HG03060 (cell line): ENCODE measurements around the gene ITGB6.

Experiments used
- ATAC-seq: cut with Tn5 transposase; IDR thresholded peaks from one replicate; pipeline ENCODE4 v1.9.1; 2021; ENCODE audit warnings: low read depth, moderate number of reproducible peaks; ENCODE audit not compliant: unreplicated experiment

Gene ITGB6

DNA sequence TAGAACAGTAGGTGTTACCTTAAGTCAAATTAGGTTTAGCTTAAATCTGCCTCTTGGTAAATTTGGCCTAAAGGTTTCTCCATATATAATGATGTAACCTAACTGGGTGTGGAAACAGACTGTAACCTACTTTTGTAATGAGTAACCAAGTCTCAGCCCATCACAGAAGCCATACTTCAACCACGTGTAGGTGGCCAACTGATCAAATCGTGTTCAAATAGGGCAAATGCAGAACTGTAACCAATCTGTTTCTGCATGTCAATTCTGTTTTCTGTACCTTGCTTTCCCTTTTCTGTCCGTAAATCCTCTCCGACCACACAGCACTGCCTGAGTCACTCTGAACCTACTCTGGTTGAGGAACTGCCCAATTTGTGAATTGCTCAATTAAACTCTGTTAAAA is 103.7 kb downstream of the ITGB6 start:
- no peak for ATAC-seq

DNA sequence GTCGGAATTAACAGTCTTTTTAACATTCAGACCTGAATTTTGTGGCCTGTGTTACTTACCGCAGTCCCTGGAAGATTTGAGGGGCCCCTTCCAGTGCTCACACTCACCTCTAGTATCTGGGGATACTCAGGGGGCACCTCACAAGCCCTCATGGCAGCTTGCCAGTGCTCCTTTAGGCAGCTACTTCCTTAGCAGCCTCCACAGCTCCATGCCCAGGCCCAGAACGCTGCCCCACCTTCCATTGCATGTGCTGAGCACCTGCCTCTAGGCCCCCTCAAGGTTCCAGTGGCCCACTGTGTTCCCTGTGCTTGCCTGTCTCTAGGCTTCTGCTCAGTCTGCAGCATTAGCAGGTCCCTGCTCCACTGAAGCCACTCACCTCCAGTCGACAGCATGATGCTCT is 107.6 kb downstream of the ITGB6 start:
- no peak for ATAC-seq

DNA sequence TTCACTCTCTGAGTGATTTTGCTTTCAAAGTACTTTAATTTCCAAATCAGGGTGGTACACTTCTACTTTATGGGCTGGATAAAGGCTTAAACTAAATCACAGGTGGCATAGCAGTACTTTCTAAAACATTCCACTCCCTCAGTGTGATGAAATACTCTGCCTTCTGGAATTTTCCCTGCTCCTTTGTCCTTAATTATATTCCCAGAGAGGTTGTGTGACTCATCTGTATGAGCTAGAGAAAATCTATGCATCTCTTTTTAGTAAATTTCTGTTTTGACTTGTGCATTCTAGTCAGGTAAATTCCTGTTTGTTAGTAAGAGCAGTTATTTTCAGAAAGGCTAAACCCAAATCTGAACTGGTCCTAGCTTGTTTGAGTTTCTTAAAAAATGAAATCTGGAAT is 108.7 kb downstream of the ITGB6 start:
- ATAC-seq, result no peak

DNA sequence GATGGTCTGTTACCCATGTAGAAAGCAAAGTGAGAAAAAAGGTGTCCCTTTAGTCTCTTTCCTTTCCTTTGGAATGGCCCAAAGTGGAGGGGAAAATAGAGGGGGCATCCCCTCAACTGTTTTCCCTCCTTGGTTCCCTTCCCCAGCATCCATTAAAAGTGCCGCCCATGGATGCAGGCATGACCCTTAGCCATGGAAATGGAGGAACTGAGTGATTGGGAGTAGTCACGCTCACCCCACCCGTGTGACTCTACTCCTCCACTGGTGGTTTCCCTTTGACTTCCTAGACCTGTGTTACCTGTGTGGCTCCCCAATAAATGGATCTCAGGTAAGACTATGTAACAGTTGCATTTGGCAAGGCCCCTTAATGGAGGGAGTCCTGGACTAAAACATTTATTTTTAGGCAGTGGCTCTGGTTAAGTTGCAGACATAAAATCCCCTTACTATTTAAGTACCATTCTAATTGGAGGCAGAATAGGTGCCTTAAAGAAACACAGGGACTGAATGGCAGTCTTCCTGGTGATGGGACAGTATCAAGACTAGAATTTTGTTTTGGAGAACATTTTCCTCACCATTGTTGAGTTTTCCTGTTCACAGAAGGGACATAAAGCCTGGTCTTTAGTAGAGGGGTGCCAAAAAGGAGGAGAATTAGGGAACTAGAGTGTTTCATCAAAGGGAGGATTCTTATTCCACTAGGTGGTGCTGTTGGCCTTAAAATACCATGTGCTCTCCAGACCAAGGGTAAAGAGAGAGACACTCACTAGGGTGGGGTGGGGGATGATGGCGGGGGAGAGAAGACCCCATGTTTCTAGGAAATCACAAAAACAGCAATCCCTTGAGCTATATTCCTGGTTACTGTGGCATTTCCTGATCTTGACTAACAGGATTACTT is 112.0 kb downstream of the ITGB6 start:
- ATAC-seq, result no peak

DNA sequence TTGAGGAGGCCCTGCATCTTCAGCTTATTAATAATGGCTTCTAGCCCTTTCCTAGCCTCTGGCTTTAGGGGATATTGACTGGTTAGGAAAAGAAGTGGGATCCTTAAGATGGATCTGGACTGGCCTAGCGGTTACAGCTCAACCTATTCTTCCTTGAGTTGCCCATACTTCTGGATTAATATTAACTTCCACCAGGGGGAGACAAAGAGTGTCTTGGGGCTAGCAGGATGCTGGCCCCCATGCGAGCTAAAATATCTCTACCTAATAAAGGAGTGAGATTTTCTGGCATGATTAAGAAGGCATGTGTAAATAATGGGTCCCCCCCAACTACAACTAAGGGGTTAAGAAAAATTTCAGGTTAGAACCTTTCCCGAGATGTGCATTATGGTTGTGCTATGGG is 114.4 kb downstream of the ITGB6 start:
- no peak for ATAC-seq

DNA sequence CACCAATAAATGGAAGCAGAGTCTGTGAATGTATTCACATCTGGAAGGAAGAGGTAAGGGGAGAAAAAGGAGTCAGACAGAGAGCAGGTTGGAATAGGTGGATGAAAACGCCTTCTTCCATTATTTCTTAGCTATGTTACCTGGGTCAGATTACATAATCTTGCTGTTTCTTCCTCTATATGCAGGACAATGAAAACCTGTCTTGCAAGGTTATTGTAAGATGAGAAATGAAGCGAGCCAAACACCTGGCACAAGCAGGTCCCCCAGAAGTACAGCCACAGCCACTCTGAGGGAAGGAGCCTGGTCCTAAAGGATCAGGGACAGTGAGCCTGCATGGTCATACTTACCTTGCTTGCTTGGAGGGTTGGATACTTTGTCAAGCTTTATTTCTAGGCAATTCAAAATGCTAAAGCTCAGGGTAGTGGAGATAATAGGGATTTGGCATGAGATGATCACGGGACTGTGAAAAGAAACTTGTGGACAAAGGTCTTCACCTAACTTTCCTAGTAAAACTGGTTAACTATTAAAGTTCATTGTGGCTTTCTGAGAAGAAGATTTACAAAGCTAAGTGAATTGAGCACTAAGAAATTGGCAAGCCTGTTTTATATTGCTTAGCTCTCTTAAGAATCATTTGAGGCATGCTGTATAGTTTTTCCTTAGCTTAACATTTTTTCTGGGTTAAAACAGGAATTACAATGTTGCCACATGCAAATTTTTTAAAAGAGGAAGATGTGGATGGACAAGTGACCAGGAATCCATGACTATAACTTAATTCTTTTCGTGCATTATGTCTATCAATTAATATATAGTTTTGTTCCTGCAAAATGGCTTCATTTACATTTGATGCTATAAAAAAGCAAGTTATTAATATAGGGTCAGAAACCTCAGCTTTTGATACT is 121.9 kb downstream of the ITGB6 start:
- no peak for ATAC-seq

DNA sequence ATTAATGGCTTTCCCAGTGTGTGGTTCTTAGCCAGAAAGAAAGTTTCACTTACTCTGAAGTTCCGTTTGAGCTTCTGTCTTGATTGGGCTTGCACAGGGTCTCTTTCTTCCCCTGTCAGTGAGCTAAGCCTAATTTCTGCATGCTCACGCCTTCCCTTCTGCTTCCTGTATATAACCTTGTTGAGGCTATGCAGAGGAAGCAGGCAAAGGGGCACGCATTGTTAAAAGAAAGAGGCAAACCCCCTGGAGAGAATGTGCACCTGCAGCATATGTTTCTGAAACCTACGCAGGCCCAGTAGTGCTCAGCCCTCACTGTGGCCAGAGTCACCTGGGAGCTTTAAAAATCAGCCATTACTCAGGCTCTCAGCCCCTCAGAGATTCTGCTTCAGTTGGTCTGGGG is 123.2 kb downstream of the ITGB6 start:
- ATAC-seq, result no peak

DNA sequence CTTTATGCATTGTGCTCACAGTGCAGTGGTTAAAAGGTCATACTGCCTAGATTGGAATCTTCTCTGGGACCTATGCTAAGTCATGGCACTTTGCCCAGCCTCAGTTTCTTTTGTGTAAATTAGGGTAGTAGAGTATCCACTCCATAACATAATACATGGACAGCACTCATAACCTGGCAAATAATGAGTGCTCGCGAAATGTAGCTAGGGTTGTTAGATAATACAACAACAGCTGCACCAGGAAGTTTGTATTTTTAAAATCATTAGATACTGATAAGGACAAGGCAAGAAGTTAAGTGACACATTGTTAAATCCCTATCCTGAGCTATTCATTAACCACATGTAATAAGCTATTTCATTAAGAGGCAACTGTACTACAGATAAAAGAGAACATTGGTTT is 123.8 kb downstream of the ITGB6 start:
- no peak for ATAC-seq

DNA sequence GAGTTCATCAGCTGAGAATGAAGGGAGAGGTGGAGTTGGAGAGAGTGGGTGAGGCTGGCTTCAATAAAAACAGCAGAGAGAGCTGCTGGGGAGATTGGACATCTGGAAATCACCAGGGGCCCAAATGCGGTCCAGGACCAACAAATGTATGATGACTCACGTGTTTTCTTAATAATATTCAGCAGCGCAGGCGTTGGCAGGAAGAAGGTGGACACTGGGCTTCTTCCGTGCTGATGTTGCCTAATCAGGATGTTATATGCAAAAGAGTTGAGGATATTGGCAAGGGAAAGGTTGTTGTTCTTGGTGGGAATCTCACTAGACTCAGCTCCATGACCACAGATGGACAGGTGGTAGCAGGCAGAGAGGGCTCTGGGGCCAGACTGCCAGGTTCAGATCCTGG is 124.9 kb downstream of the ITGB6 start:
- ATAC-seq, result no peak

DNA sequence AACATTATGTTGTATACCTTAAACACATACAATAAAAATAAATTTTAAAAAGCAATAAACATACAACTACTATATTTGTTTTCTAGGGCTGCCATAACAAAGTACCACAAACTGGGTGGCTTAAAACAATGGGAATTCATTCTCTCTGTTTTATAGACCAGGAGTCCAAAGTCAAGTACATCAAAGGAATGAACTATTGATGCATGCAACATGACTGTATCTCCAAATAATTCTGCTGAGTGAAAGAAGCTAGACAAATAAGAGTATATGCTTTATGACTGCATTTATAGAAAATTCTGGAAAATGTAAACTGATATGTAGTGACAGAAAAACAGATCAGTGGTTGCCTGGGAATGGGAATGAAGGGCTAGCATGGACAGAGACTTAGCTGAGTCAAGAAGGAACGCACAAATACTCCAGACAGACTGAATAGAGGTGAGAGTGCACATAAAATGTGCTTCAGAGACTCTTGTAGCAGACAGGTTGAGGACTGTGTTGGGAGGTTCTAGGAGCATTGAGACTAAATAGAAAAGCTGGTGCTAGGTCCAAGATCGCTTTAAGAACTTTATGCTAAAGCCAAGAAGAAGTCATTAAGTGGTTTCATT is 126.7 kb downstream of the ITGB6 start:
- ATAC-seq, result no peak

DNA sequence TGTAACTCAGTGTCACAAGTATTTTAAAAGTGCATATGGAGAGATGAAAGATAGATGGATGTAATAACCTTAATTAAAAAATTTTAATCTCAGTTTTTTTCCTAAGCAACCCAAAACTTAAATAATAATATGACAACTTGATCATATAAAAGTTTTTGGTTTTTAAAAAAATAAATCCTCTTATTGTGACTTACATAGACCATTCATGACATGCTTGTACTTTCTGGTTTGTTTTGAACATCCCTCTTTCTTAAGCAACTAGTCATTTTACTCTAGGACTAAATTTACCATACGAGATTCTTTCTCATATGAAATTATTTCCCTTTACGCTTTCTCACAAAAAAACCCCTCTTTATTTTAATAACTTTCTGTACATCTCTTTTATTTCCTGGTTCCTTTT is 131.2 kb downstream of the ITGB6 start:
- no peak for ATAC-seq

DNA sequence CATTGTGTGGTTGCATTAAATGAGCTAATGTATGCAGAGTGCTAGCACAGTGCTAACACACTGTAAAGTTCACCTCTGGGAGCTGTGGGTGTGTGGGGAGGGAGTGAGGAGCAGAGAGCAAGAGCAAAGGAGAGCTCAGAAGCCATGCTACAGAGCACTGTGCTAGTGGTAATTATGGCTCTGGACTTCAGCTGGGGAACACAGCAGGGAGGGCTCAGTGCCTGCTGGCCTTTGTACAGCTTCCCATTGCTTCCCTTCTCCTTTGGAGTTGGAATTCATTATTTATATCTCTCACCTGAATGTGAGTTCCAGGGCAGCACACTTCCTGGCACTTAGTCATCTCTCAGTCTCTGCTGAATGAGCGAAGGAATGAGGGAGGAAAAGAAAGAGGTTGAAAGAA is 135.2 kb downstream of the ITGB6 start:
- no peak for ATAC-seq

DNA sequence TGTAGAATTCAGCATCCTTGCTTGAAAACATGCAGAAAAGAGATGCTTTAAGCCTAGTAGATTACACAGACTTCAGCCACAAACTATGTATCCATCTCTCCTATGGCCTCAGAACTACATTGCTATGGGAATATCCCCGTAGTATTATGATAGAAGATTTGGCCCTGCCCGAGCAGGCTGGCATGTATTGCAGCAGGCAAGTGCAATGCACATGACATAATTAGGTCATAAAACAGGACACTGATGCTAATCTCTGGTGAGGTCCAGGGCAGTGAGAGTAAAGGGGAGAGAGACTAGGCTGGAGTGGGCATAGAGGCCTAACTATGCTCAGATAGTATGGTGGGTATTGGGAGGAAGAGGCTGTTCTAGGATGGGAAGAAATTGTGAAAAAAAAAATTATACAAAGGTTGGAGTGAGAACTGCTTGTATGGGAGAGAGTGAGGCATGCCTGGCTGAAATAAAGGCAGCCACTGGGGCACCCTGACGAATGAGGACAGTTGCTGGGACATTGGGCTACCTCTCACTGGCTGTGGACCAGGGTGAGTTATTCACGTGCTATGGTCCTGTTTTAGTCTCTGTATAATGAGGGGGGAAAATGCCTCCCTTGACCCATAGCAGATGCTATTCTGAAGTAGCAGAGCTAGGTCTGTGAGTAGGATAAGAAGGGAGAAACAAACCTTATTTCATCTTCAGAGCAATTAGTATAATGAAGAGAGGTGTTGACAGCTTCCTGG is 136.0 kb downstream of the ITGB6 start:
- ATAC-seq, result no peak

DNA sequence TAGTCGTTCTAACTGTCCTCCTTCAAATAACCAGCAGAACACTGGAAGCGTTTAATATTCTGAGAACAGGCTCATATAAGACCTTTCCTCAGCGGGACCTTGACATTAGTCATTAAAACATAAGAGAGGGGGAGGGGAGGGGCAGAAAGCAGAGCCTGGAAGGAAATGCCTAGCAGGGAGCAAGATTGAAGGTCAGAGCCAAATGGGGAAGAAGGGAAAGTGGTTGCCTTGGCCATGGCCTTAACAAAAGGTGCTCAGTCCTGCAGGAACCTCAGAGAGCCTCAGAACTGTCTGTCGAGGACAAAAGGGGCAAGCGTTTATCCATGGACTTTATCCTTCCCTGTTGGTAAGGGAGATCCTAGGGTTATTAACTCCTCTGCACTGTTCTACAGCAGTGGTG is 136.8 kb downstream of the ITGB6 start:
- no peak for ATAC-seq

DNA sequence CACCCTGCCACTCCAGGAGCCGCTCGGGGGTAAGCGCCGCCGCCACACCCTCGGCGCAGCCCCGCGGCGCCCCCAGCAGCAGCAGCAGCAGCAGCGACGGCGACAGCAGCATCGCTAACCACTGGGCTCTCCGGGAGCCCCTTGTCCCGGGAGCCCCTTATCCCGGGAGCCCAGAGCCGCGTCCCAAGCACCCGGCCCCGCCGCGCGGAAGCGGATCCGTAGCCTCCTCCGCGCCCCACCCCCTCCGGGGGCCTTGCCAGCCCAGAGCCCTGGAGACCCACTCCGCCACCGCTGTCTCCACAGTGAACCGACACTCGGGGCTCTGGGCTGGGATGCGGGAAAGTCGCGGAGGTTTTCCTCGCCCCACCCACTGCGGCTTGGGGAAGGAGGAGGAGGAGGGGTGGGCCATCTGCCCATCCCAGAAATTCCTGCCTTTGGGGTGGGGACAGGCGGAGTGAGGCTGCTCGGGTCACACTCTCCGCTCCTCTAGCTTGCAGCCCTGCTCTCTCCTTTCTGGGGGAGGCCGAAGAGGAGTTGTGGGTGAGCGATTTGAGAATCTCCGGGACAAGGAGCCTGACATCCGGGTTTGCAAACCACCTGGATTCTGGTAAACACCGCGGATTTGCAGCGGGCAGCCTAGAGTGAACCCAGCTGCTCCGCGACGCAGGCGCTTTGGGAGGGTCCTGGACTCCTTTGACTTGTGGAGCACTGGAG is 137.6 kb downstream of the ITGB6 start, which contains the start of gene PLA2R1:
TSS of gene PLA2R1 (minus strand) at position 324 of the 714 bp plus-strand sequence. CDS start at position 112, 212 bp downstream.
- no peak for ATAC-seq

DNA sequence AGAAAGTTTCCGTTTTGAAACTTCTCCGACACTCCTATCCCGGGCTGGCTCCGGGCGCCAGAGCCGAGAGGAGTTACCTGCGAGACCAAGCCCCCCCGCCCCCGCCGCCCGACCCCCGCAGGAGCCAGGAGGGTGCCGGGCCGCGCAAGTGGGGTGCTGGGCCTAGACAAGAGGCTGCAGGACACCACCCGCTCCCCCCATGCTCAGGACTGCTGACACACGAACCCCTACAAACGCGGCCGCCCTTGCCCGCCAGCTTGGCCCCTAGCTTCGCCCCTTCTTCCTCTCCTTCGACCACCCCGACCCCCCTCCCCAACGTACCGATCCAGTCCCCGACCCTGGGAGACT is 138.2 kb downstream of the ITGB6 start:
- ATAC-seq, result no peak

DNA sequence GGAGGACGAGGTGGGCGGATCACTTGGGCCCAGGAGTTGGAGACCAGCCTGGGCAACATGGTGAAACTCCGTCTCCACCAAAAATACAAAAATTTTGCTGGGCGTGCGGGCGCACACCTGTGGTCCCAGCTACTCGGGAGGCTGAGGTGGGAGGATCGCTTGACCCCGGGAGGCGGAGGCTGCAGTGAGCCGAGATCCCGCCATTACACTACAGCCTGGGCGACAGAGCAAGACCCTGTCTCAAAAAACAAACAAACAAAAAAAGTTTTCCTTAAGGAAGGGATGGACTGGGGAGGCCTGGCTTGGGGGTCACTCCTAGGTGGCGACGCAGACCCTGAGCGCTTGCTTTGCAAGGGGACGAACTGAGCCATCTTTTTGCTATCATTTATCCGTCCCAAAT is 138.5 kb downstream of the ITGB6 start:
- no peak for ATAC-seq

DNA sequence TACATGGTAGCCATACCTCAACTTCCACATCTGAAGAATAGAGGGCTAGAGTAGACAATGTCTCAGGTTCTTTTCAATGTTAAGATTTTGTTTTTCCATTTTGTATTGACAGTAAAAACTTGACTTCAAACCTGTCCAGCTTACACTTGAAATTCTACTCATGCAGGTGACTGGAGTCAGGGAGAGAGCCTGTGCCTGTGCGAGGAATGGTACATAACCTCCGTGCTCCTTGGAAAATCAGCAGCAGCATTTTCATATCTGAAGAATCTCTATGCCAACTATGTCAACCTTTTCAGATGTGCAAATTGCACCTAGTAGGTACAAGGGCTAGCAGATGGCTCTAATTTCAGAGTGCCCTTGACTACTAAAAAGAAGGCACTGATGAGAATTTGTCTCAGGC is 139.8 kb downstream of the ITGB6 start:
- ATAC-seq, result no peak

DNA sequence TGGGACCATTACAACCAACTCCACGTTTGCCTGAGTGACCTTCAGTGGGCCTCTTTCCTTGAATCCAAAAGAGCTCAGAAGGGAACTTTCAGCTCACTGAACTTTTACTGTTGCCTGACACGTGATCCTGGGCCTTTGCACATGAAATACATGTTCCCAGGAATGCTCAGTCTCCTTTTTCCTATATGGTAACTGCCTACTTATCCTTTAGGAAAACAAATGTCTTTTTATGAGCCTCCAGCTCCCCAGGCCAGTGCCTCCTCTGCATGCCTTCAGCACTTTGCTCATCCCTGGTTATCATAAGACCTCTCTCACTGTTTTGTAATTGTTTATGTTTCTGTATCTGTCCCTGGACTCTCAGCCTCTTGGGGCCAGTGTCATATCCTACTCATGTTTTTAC is 142.7 kb downstream of the ITGB6 start:
- ATAC-seq, result no peak

DNA sequence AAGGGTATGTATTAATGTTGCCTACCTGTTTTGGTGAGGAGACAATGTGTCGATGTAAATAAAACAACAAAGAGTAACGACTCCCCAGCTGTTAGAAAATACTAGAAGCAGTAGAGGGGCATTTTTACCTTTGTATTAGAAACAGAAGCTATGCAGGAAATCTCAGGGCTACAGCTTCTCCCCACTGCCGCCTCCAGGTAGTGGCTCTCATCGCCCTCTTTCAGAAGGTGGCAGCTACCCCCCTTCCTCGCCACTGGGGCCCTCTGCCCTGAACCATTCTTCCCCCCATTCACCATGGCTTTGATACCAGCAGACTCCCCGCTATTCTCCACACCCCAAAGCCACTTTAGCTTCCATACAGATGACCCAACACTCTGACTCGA is 144.4 kb downstream of the ITGB6 start:
- ATAC-seq, result no peak
